ENCODE results near the gene UBE4B. TPM values are rescaled to one million over a fixed set of nuclear protein-coding genes. Genes with fewer than 3 reads are reported as not detected.

The UBE4B gene
- total and polyA plus RNA-seq, 8 donors, result 13.0 to 45.3 (median 31.1) TPM

GRCh38 chr1:10031461-10031860, 1.3 kb upstream of the UBE4B start:
- FAIRE-seq, result no peak
- TF ChIP-seq, protein P1, sequence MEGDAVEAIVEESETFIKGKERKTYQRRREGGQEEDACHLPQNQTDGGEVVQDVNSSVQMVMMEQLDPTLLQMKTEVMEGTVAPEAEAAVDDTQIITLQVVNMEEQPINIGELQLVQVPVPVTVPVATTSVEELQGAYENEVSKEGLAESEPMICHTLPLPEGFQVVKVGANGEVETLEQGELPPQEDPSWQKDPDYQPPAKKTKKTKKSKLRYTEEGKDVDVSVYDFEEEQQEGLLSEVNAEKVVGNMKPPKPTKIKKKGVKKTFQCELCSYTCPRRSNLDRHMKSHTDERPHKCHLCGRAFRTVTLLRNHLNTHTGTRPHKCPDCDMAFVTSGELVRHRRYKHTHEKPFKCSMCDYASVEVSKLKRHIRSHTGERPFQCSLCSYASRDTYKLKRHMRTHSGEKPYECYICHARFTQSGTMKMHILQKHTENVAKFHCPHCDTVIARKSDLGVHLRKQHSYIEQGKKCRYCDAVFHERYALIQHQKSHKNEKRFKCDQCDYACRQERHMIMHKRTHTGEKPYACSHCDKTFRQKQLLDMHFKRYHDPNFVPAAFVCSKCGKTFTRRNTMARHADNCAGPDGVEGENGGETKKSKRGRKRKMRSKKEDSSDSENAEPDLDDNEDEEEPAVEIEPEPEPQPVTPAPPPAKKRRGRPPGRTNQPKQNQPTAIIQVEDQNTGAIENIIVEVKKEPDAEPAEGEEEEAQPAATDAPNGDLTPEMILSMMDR (IDR thresholded peaks at IDR 0.05), result no peak

GRCh38 chr1:10033359-10033845, 644 bp downstream of the UBE4B start:
- FAIRE-seq, result no peak
- WGBS, 2 donors, result 0 to 1% methylated on average over 19 of the region's 19 CpGs
- Histone ChIP-seq H3K27ac (peak overlapping the region; percentile 83 to 97 (median 90)), H3K4me1 (peaks cover 7 to 15% (median 10%) of the 10 kb centered on the region in 3 donors), H3K27me3 (no peaks in the 10 kb centered on the region), H3K9me3 (no peaks in the 10 kb centered on the region), H3K4me3 (peak overlapping the region; percentile 86 to 96 (median 95)), H3K36me3 (no peaks in the 10 kb centered on the region)
- intact Hi-C loops (cut with DNase I), result no loop called here
- ATAC-seq, result peak; percentile 36 to 62 (median 54)
- TF ChIP-seq, protein P1 (IDR thresholded peaks at IDR 0.05), result no peak
- peak in 2 of 6 donors; percentile 26 to 33 for DNase-seq

More at GRCh38 chr1:10031461-10031860, 1.3 kb upstream of the UBE4B start:
- Histone ChIP-seq H3K9me3 (no peaks in the 10 kb centered on the region), H3K4me3 (no peak overlapping the region), H3K4me1 (peaks cover 7 to 15% (median 10%) of the 10 kb centered on the region in 3 donors), H3K27ac (no peak overlapping the region), H3K27me3 (no peaks in the 10 kb centered on the region), H3K36me3 (no peaks in the 10 kb centered on the region)
- ATAC-seq, result no peak
- intact Hi-C loops (cut with DNase I), result no loop called here
- WGBS, 2 donors, result 96 to 98% methylated on average over 3 of the region's 3 CpGs
- no peak for DNase-seq

DNA sequence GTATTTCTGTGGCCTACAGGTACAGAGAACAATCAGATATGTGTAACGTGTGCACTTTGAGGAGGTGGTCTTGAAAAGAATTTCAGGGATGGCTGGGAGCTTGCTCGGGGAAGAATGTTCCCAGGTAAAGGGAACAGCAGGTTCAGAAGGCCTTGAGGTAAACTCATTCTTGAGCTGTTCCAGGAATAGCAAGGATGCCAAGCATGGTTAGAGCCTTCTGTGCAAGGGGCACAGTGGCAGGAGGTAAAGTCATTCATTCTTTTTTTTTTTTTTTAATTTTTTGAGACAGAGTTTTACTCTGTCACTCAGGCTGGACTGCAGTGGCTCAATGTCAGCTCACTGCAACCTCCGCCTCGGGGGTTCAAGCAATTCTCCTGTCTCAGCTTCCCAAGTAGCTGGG, 10.0 kb downstream of the UBE4B start:
- ATAC-seq, result no peak

DNA sequence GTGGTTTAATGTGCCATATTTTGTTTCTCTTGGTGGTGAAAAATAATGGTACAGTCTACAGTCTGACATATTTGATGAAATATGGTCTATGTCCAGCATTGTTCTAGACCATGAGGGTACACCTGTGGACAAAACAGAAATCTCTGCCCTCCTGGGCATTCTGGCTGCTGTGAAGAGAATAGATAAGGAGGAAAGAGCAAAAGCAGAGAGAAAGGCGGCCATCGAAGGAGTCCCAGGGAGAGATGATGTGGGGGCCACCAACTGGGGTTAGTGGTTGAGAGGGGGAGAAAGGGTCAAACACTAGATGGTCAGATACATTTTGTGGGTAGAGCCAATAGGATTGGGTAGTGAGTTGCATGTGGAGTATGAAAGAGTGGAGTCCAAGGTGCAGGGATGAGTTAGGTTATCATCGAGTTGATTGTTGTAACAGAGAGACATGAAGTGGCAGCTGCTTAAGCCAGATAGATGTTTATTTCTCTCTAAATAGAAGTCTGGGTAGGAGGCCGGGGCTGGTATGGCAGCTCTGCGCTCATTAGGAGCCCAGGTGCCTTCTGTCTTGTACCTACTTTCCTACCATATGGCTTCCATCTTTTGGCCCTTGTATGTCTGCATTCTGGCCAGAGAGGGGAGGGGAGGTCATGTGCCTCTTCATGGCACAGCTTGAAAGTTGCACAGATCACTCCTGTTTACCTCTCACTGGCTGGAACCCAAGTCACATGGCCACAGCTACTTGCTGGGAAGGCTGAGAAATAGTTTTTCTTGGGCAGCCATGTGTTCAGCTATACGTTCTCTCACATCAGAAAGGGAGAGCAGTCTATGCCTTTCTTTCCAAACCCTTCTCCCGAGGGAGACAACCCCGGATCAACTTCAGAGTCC, 13.0 kb downstream of the UBE4B start:
- WGBS, 2 donors, result 66 to 68% methylated on average over 8 of the region's 8 CpGs
- intact Hi-C loops (cut with DNase I), result no loop called here
- ATAC-seq, result peak; percentile 88 to 96 (median 96)
- Histone ChIP-seq H3K4me1 (peaks cover 17 to 25% (median 22%) of the 10 kb centered on the region in 3 donors), H3K9me3 (no peaks in the 10 kb centered on the region), H3K4me3 (no peak overlapping the region), H3K36me3 (peaks cover 0 to 2% (median 0%) of the 10 kb centered on the region in 3 donors), H3K27ac (peak overlapping the region; percentile 39 to 67 (median 46)), H3K27me3 (no peaks in the 10 kb centered on the region)
- peak; percentile 56 to 91 (median 78) for DNase-seq
- TF ChIP-seq, protein P1 (IDR thresholded peaks at IDR 0.05), result no peak
- no peak for FAIRE-seq

More for the DNA sequence above, 10.0 kb downstream of the UBE4B start:
- FAIRE-seq (no peak), DNase-seq (no peak)
- Histone ChIP-seq H3K27me3 (no peaks in the 10 kb centered on the region), H3K36me3 (peaks cover 0 to 3% (median 0%) of the 10 kb centered on the region in 3 donors), H3K4me3 (no peak overlapping the region), H3K27ac (no peak overlapping the region), H3K4me1 (peaks cover 17 to 25% (median 22%) of the 10 kb centered on the region in 3 donors), H3K9me3 (no peaks in the 10 kb centered on the region)
- WGBS, 2 donors, result 94 to 95% methylated on average over 4 of the region's 4 CpGs
- intact Hi-C loops (cut with DNase I), result no loop called here
- TF ChIP-seq, protein P1 (IDR thresholded peaks at IDR 0.05), result no peak
